HepG2 (cell line): ENCODE measurements around the gene WWC1. TPM values are rescaled to one million over a fixed set of nuclear protein-coding genes. Genes with fewer than 3 reads are reported as not detected.

Source experiments
- AGO1 ChIP-seq: fragments of 200-400 bp; formaldehyde crosslinking; IDR thresholded peaks from 2 replicates; pipeline ENCODE4 v1.6.1; 2017; ENCODE audit warnings: mild to moderate bottlenecking, low read depth, low read length, moderate library complexity; ENCODE audit not compliant: poor library complexity, severe bottlenecking
- ARNT2 ChIP-seq: sonication (generic); formaldehyde crosslinking; IDR thresholded peaks from 2 replicates; pipeline ENCODE4 v1.8.0; 2022; ENCODE audit warnings: mild to moderate bottlenecking, low read depth, missing genetic modification reagents, moderate library complexity
- ATF5 ChIP-seq: sonication (generic); formaldehyde crosslinking; IDR thresholded peaks from 2 replicates; pipeline ENCODE4 v1.4.0; 2020; ENCODE audit warnings: mild to moderate bottlenecking, low read depth, missing genetic modification reagents
- BCL6 ChIP-seq: IDR thresholded peaks from 2 replicates; pipeline ENCODE4 v1.6.1; 2016; ENCODE audit warnings: missing genetic modification reagents, missing compliant biosample characterization
- CBX1 ChIP-seq: IDR thresholded peaks from one replicate; pipeline ENCODE4 v1.6.1; 2016; ENCODE audit warnings: antibody characterized with exemption, low read depth
- CCDC6 ChIP-seq: sonication (generic); formaldehyde crosslinking; IDR thresholded peaks from 2 replicates; pipeline ENCODE4 v1.8.1; 2022; ENCODE audit warnings: mild to moderate bottlenecking, missing genetic modification reagents, moderate library complexity
- EP300 ChIP-seq, 3 experiments: sonication (generic) in 1 of 3; formaldehyde crosslinking in 1 of 3; IDR thresholded peaks; 2 replicates each; pipeline versions ENCODE4 v1.5.1 to v1.6.1; 2011 to 2020; ENCODE audit warnings: low read depth in 2 of 3, low read length in 2 of 3, borderline replicate concordance in 1 of 3, improper control_type of control experiment in 1 of 3, mild to moderate bottlenecking in 1 of 3, missing genetic modification reagents in 1 of 3, moderate library complexity in 1 of 3
- GLI4 ChIP-seq: sonication (generic); formaldehyde crosslinking; IDR thresholded peaks from 2 replicates; pipeline ENCODE4 v1.5.1; 2020; ENCODE audit warnings: missing genetic modification reagents, mild to moderate bottlenecking, moderate library complexity, borderline replicate concordance
- KLF16 ChIP-seq, 2 experiments: sonication (generic) in 1 of 2; formaldehyde crosslinking in 1 of 2; IDR thresholded peaks; 2 replicates each; pipeline versions ENCODE4 v1.6.1 to v1.8.0; 2016 to 2023; ENCODE audit warnings: missing genetic modification reagents in 2 of 2, missing compliant biosample characterization in 1 of 2
- MAZ ChIP-seq, 2 experiments: sonication (generic) in 1 of 2; formaldehyde crosslinking in 1 of 2; IDR thresholded peaks; 2 replicates each; pipeline versions ENCODE4 v1.5.0 to v1.6.1; 2012 to 2020; ENCODE audit warnings: low read depth in 2 of 2, mild to moderate bottlenecking in 2 of 2, borderline replicate concordance in 1 of 2, improper control_type of control experiment in 1 of 2, low read length in 1 of 2, missing genetic modification reagents in 1 of 2, moderate library complexity in 1 of 2
- MEF2D ChIP-seq: sonication (generic); formaldehyde crosslinking; IDR thresholded peaks from 2 replicates; pipeline ENCODE4 v1.5.1; 2020; ENCODE audit warnings: mild to moderate bottlenecking, missing genetic modification reagents
- MTA1 ChIP-seq: sonication (generic); formaldehyde crosslinking; IDR thresholded peaks from 2 replicates; pipeline ENCODE4 v1.4.0; 2020; ENCODE audit warnings: missing genetic modification reagents, mild to moderate bottlenecking, borderline replicate concordance
- MXI1 ChIP-seq: IDR thresholded peaks from 3 replicates; pipeline ENCODE4 v1.6.1; 2012; ENCODE audit warnings: low read depth, low read length, inconsistent platforms, borderline replicate concordance
- NCOR1 ChIP-seq: fragments of 200-600 bp; sonication (generic); IDR thresholded peaks from 2 replicates; pipeline ENCODE4 v1.7.0; 2017; ENCODE audit warnings: antibody characterized with exemption, low read length, borderline replicate concordance
- PHF21A ChIP-seq: sonication (generic); formaldehyde crosslinking; IDR thresholded peaks from 2 replicates; pipeline ENCODE4 v1.5.0; 2020; ENCODE audit warnings: mild to moderate bottlenecking, missing genetic modification reagents
- PLRG1 ChIP-seq: fragments of 450-650 bp; conservative IDR thresholded peaks from 2 replicates; pipeline ENCODE4 v1.6.1; 2016
- RXRA ChIP-seq: sonication (generic); formaldehyde crosslinking; IDR thresholded peaks from 2 replicates; pipeline ENCODE4 v1.5.1; 2020; ENCODE audit warnings: missing genetic modification reagents
- TBX2 ChIP-seq: sonication (generic); formaldehyde crosslinking; IDR thresholded peaks from 2 replicates; pipeline ENCODE4 v1.5.0; 2020; ENCODE audit warnings: missing genetic modification reagents, mild to moderate bottlenecking, borderline replicate concordance
- ZBTB20 ChIP-seq: sonication (generic); formaldehyde crosslinking; IDR thresholded peaks from 2 replicates; pipeline ENCODE4 v1.8.1; 2023; ENCODE audit warnings: missing genetic modification reagents, low read depth, mild to moderate bottlenecking, borderline replicate concordance
- ZBTB34 ChIP-seq: sonication (generic); formaldehyde crosslinking; IDR thresholded peaks from 2 replicates; pipeline ENCODE4 v1.8.0; 2022; ENCODE audit warnings: mild to moderate bottlenecking, missing genetic modification reagents
- ZEB1 ChIP-seq: IDR thresholded peaks from 2 replicates; pipeline ENCODE4 v1.6.1; 2012; ENCODE audit warnings: mild to moderate bottlenecking, low read depth, inconsistent platforms; ENCODE audit not compliant: insufficient replicate concordance
- ZNF782 ChIP-seq: sonication (generic); formaldehyde crosslinking; IDR thresholded peaks from 2 replicates; pipeline ENCODE4 v1.4.0; 2020; ENCODE audit warnings: missing genetic modification reagents, mild to moderate bottlenecking, borderline replicate concordance
- ZNF83 ChIP-seq: sonication (generic); formaldehyde crosslinking; IDR thresholded peaks from 2 replicates; pipeline ENCODE4 v1.4.0; 2020; ENCODE audit warnings: missing genetic modification reagents, mild to moderate bottlenecking, borderline replicate concordance
- polyA plus RNA-seq, 8 experiments: library from polyadenylated mRNA; depleted of rRNA in 3 of 8; stranded (reverse) in 7 of 8; unstranded in 1 of 8; fragments of >200 nt; fragmentation: Illumina TruSeq in 4 of 8; extraction: Trizol in 4 of 8; gene quantifications; 2 replicates each; pipeline versions ENCODE4 v1.2.1 to v1.2.3, GENCODE V29; 2011 to 2016; ENCODE audit warnings: low read depth in 4 of 8, missing spikeins in 1 of 8, mixed read lengths in 1 of 8; ENCODE audit not compliant: insufficient read depth in 1 of 8
- total RNA-seq, 5 experiments: library from RNA; depleted of rRNA; stranded (reverse); fragments of >200 nt; fragmentation: Illumina TruSeq; extraction: Trizol; gene quantifications; 2 replicates each; pipeline ENCODE4 v1.2.3, GENCODE V29; 2016; ENCODE audit warnings: low read depth in 1 of 5

The WWC1 gene
- total and polyA plus RNA-seq, 2 of the 13 experiments (the other 11 are each of a cell fraction or from before 2014, with no cell fraction given), result 8.3 to 17.9 TPM

GRCh38 chr5:168314735-168315411 lies 23.4 kb downstream of the WWC1 start (continued):
- TF ChIP-seq ATF5 (CRISPR knock-in tag) (0 out of 2 replicates have a peak, but pooled peaks have one; percentile 29), MEF2D (CRISPR knock-in tag) (peak; percentile 27; the same call in 1 of the 2 replicates), ZEB1 (peak; percentile 97), ZNF782 (CRISPR knock-in tag) (no peak), CCDC6 (CRISPR knock-in tag) (peak; percentile 73; the same call in 1 of the 2 replicates), MTA1 (CRISPR knock-in tag) (peak; percentile 73; the same call in 1 of the 2 replicates), AGO1 (no peak), ZNF83 (CRISPR knock-in tag) (no peak), ARNT2 (peak; percentile 49; the same call in 1 of the 2 replicates), BCL6 (CRISPR knock-in tag) (peak; percentile 84), PHF21A (CRISPR knock-in tag) (peak; percentile 77), KLF16 (CRISPR knock-in tag; IDR thresholded peaks at IDR 0.05) (peak in 1 of 2 experiments; percentile 31; a peak in 1 of 4 replicates), RXRA (CRISPR knock-in tag) (peak; percentile 79; the same call in 1 of the 2 replicates), EP300 (IDR thresholded peaks at IDR 0.05; ENCODE audit: low read depth in 2 of 2, low read length in 2 of 2) (peak in 1 of 2 experiments; percentile 89; a peak in 3 of 4 replicates), EP300 (CRISPR knock-in tag; IDR thresholded peaks at IDR 0.05; ENCODE audit: borderline replicate concordance) (peak; percentile 78; the same call in 1 of the 2 replicates), GLI4 (CRISPR knock-in tag) (no peak), MXI1 (peak; percentile 25; the same call in 1 of the 3 replicates), ZBTB34 (CRISPR knock-in tag) (0 out of 2 replicates have a peak, but pooled peaks have one; percentile 45), TBX2 (CRISPR knock-in tag) (peak; percentile 87), ZBTB20 (CRISPR knock-in tag) (peak; percentile 41; the same call in 1 of the 2 replicates), CBX1 (no peak), NCOR1 (peak; percentile 90), MAZ (IDR thresholded peaks at IDR 0.05; ENCODE audit: borderline replicate concordance, low read depth, low read length) (no peak), MAZ (CRISPR knock-in tag; IDR thresholded peaks at IDR 0.05; ENCODE audit: low read depth) (peak; percentile 60; the same call in 1 of the 2 replicates), PLRG1 (no peak)
